Erythroblast (primary cell): Measurements from ENCODE around the gene MAML2.

ENCODE experiments used
- GATA1 ChIP-seq: IDR thresholded peaks from 2 replicates; pipeline ENCODE4 v1.6.1; 2011; ENCODE audit warnings: low read depth, mild to moderate bottlenecking, control low read depth, low read length, moderate library complexity
- POLR2A ChIP-seq: IDR thresholded peaks from 2 replicates; pipeline ENCODE4 v1.6.1; 2011; ENCODE audit warnings: mild to moderate bottlenecking, low read length

DNA sequence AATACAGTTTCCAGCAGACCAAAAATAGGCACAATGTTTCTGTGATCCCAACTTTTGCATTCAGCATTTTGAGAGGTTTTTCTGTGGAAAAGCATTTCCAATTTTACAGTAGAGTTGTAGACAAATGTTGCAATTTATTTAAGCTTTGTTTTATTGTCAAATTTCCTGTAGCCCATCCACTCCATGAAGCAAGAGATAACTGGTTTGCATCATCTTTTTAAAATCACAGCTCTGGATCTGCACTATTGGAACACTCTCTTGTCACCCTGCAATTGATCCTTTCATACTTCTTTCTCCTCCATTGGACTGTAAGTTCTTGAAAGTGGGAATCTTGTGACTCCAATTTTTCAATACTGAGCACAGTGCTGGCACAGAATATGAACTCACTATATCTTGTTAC is 86.0 kb downstream of the MAML2 start:
- no peak for TF ChIP-seq POLR2A
- TF ChIP-seq GATA1 = no peak
